Measurements from ENCODE around the gene C9orf78.

C9orf78 gene, protein sequence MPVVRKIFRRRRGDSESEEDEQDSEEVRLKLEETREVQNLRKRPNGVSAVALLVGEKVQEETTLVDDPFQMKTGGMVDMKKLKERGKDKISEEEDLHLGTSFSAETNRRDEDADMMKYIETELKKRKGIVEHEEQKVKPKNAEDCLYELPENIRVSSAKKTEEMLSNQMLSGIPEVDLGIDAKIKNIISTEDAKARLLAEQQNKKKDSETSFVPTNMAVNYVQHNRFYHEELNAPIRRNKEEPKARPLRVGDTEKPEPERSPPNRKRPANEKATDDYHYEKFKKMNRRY

DNA sequence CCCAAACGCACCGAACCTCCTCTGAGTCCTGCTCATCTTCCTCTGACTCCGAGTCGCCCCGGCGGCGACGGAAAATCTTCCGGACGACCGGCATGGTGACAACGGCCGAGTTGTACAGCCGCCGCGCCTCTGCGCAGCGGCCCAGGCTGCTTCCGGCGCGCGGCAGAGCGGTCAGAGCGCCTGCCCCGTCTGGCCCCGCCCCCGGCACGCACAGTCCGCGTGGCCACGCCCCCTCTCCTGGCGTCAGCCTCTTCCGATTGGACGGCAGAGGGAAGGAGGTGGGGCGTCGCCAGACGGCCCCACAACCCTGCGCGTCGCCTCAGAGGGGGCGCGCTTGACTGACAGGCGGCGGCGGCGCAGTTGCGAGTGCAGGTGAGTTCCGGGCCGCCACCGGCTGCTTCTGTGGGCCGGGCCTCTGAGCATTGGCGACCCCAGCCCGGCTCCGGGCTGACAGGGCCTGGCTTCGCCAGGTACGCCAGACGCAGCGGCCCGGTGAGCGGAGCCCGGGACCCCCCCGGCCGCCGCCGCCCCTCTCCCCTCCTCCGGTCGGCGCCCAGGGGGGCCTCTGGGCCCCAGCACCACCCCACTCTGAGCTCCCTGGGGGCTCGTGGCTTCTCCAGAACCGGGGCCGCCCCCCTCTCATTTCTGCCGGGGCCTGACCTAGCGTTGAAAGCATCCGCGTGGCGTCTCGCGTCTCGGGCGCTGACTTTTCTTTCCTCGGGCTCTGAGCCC lies at the start of gene C9orf78, which contains the start of gene USP20:
Gene C9orf78, minus strand, starts transcription at position 148 of the 732 bp plus-strand sequence. Its CDS starts 54 bp downstream, at position 94.
Gene USP20, plus strand, starts transcription at position 331 of the 732 bp plus-strand sequence. CDS start 17,098 bp downstream, outside the sequence.
- TF ChIP-seq, protein P1, sequence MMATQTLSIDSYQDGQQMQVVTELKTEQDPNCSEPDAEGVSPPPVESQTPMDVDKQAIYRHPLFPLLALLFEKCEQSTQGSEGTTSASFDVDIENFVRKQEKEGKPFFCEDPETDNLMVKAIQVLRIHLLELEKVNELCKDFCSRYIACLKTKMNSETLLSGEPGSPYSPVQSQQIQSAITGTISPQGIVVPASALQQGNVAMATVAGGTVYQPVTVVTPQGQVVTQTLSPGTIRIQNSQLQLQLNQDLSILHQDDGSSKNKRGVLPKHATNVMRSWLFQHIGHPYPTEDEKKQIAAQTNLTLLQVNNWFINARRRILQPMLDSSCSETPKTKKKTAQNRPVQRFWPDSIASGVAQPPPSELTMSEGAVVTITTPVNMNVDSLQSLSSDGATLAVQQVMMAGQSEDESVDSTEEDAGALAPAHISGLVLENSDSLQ (IDR thresholded peaks at IDR 0.05): peak; percentile 98
- TF ChIP-seq BHLHE40 (IDR thresholded peaks at IDR 0.05; ENCODE audit: borderline replicate concordance) (no peak), ELF4 (IDR thresholded peaks at IDR 0.05) (peak; percentile 42; the same call in 1 of the 2 replicates)
- ChIA-PET CTCF (no interaction called here), POLR2A (interaction anchor here (2.3 kb wide), 1 partner anchor 11 kb away, joined by 12 read pairs; the partner anchor contains the start of gene TOR1A)
- peak; percentile 99 for DNase-seq (ENCODE audit: extremely low spot score)

DNA sequence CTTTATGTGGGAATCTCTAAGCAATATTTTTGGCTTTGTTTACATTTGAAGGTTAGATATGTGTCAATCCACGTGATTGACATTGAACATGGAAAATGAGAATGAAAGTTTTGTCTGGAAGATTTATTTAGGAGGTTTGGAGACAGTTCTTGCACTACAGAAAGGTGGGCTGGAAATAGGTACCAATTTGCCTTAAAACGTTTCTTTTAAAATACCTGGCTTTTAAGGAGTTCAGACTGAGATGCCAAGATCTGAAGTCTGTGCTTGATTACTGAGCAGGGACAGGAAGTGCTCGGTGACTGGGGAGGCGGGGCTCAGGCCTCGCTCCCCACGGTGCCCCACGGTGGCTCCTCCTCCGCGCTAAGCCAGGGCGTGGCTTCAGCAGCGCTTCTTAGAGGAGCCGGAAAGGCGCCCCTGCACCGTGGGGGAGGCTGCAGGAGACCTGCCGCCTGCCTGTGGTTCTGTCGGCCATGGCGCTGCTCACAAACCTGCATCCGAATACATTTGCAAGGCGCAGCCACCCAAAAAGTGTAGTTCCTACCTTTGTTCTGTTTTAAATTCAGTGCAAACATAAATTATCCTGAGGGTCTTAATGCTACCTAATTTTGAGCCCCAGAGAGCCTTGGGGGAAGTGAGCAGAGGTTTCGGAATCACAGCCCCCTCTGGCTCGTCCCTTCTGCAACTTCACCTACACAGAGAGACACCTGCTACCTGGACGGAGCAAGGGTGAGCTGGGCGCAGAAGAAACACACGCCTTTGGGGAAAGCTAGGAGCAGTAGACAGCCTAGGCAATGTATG lies 49.3 kb upstream of the C9orf78 start:
- TF ChIP-seq BHLHE40 (IDR thresholded peaks at IDR 0.05; ENCODE audit: borderline replicate concordance): no peak
- TF ChIP-seq, protein P1 (IDR thresholded peaks at IDR 0.05): peak; percentile 92
- no peak for TF ChIP-seq SUZ12 (IDR thresholded peaks at IDR 0.05)
- no peak for TF ChIP-seq TARDBP (IDR thresholded peaks at IDR 0.05)
- no peak for TF ChIP-seq CTBP1 (IDR thresholded peaks at IDR 0.05; ENCODE audit: borderline replicate concordance)
- peak; percentile 19; the same call in 1 of the 2 replicates for TF ChIP-seq ELF4 (IDR thresholded peaks at IDR 0.05)
- no peak for TF ChIP-seq HDGF (IDR thresholded peaks at IDR 0.05; ENCODE audit: borderline replicate concordance)
- TF ChIP-seq FOXM1 (IDR thresholded peaks at IDR 0.05; ENCODE audit: borderline replicate concordance): no peak
- TF ChIP-seq FOXA1 (IDR thresholded peaks at IDR 0.05): no peak
- CTCF ChIA-PET: no interaction called here
- POLR2A ChIA-PET: interaction anchor here (1.4 to 1.5 kb wide), 2 partner anchors 11 to 158 kb away, joined by 5 to 7 read pairs; partner anchors contain the start of gene FNBP1
- peak; percentile 89 for DNase-seq (ENCODE audit: extremely low spot score)

DNA sequence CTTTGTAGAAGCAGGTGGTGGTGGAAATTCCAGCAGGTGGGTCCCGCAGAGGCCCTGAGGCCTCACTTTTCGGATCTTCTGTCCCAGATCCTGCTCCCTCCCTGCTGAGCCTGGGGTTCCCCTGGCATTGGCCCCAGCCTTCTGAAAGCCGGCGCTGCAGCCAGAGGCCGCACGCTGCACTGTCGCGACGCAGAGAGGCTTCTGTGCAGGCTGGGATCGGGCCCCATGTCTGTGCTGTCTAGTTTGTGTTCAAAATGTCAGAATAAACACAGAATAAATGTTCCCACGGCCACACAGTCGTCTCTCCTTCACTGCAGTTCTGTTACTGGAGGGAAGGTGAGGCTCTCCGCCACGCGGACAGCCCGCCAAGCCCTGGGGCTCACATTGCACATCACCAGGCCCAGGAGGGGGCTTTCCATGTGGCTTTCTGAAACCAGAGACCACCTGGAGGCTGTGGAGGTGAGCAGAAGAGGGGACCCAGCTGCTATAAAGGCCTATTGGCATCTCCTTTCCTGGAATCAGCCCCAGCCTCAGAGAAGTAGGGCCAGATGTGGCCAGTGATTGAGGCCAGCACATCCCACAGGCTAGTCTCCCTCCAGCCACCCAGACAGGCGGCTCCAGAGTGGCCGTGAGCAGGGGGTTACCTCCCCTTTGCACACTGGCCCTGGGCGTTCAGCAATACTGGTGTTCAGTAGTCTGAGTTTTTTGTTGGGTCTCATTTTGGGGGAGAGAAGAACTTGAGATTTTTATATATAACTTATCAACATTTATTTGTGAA lies 46.7 kb upstream of the C9orf78 start:
- TF ChIP-seq HDGF (IDR thresholded peaks at IDR 0.05; ENCODE audit: borderline replicate concordance): no peak
- TF ChIP-seq ARNT (IDR thresholded peaks at IDR 0.05): no peak
- TF ChIP-seq FOXA1 (IDR thresholded peaks at IDR 0.05): no peak
- TF ChIP-seq NFRKB (IDR thresholded peaks at IDR 0.05): no peak
- CTCF ChIA-PET: no interaction called here

DNA sequence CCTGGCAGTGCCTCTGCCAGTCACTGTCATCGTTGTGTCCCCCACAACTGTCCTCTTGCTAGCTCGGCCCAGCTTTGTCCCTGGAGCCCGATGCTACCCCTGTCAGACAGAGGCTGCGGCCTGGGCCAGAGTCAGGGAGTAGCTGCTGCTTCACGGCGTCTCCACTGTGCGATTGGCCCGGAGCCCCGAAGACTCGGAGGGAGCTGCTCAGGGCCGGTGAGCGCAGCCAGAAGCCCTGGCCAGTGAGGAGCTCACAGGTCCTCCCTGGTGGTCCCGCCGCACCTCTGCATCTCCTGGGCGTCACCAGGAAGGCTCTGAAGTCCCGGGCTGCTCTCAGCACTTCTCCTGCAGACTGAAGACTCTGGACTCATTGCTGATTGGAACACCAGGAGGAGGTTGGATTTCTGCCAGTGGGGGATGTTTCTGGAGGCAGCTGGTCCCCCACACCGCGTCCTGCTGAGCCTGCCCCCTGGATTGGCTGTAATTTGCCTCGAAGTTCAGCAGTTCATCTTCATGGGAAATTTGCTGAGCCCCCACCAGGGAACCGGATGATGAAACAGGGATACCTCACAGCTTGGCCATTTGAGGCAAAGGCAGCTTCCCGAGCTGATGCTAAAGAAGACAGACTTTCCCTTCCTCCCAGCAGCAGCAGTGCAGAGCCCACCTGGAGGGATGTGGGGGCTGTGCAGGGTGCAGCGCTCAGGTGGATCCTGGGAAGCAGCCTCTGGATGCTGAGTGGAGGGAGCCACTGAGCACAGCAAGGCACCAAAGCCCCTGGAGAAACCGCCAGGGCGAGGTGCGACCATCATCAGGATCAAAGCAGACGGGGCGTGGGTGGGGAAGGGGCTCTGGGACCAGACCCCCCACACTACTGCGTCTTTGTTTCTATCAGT lies 45.8 kb upstream of the C9orf78 start:
- ChIA-PET POLR2A (no interaction called here), CTCF (no interaction called here)
- TF ChIP-seq HDGF (IDR thresholded peaks at IDR 0.05; ENCODE audit: borderline replicate concordance): no peak
- no peak for TF ChIP-seq ARNT (IDR thresholded peaks at IDR 0.05)
- no peak for DNase-seq (ENCODE audit: extremely low spot score)

More for the DNA sequence above, 46.7 kb upstream of the C9orf78 start:
- DNase-seq (ENCODE audit: extremely low spot score): no peak
- POLR2A ChIA-PET: no interaction called here

DNA sequence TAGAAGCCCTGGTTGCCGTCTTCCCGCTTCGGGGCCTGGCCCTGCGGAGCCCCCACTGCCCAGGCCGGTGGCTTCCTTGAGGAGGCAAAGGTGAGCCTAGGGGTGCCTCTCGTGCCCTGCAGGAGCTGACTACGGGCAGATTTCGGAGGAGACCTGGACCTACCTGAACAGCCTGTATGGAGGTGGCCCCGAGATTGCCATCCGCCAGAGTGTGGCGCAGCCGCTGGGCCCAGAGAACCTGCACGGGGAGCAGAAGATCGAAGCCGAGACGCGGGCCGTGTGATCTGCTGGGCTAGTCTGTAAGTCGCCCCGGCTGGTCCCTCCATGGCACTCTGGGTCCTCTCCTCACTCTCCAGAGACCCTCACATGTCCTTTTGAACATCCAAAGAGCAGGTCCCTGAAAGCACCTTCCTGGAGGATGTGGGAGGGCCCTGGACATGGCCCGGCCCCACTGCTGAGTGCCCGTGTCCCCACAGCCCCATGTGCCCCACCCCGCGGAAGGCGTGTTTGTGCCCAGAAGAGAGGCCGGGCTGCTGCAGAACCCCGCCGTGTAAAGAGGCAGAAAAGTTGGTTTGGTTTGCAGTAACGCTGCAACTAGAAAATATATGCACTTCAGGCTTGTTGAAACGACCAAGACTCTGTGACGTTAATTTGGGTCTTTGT lies 45.0 kb upstream of the C9orf78 start:
- ChIA-PET CTCF (no interaction called here), POLR2A (no interaction called here)
- DNase-seq (ENCODE audit: extremely low spot score): no peak
- no peak for TF ChIP-seq TARDBP (IDR thresholded peaks at IDR 0.05)
- TF ChIP-seq, protein P1 (IDR thresholded peaks at IDR 0.05): no peak
- no peak for TF ChIP-seq SUZ12 (IDR thresholded peaks at IDR 0.05)
- TF ChIP-seq FOXK2 (IDR thresholded peaks at IDR 0.05): no peak
- TF ChIP-seq FOXA1 (IDR thresholded peaks at IDR 0.05): no peak
- TF ChIP-seq ELF4 (IDR thresholded peaks at IDR 0.05): no peak
- no peak for TF ChIP-seq NFRKB (IDR thresholded peaks at IDR 0.05)
- no peak for TF ChIP-seq CTBP1 (IDR thresholded peaks at IDR 0.05; ENCODE audit: borderline replicate concordance)
- no peak for TF ChIP-seq HDGF (IDR thresholded peaks at IDR 0.05; ENCODE audit: borderline replicate concordance)
- TF ChIP-seq FOXM1 (IDR thresholded peaks at IDR 0.05; ENCODE audit: borderline replicate concordance): no peak
- TF ChIP-seq ZNF384 (IDR thresholded peaks at IDR 0.05): no peak
- TF ChIP-seq SP1 (IDR thresholded peaks at IDR 0.05): no peak
- TF ChIP-seq BHLHE40 (IDR thresholded peaks at IDR 0.05; ENCODE audit: borderline replicate concordance): no peak
